Measurements from ENCODE around the gene CEBPG. TPM values are rescaled to one million over a fixed set of nuclear protein-coding genes. Genes with fewer than 3 reads are reported as not detected.

The CEBPG gene
- total RNA-seq, 1 experiment from 2014 or later: 48.6 TPM

DNA sequence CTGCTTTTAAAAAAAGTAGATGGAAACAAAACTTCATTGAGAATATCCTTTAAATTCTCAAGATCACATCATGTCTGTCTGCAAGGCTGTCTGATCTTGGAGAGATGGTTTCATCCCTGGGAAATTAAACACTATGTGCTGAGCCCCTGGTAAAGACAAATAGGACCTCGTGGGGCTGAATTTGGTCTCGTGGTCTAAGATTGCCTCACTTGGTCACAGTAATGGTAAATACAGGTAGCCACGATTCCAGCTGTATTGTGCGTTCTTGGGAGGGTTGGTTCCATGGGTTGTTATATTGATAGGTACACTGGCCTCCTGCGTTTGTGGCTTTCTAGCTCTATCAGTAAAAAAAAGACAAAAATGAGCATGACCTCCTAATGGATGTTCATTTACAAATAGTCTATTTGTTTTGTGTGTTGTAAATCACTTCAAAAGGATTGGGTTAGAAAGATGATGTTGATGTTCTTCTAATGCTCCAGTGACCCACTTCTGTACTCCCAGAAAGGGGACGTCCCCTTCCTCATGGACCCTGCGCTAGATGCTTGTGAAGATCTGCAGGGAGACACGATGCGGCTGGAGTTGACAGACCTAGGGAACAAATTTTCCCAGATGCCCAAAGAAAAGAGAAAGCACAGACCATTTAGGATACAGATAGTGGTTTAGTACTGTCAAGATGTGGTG lies 1.8 kb downstream of the CEBPG start:
- H3K4me1 ChIP-seq (ENCODE audit: insufficient read depth, low read length, poor library complexity, severe bottlenecking): peaks cover 20% of the 10 kb centered on the region
- no peak for DNase-seq (ENCODE audit: low spot score)
- H3K4me3 ChIP-seq (ENCODE audit: low read depth, low read length, poor library complexity, severe bottlenecking): peak overlapping the region; percentile 59
- peak overlapping the region; percentile 100 for H3K27ac ChIP-seq (ENCODE audit: low read depth, low read length, poor library complexity, severe bottlenecking)
- CTCF ChIA-PET: interaction anchor here (0.6 kb wide), 1 partner anchor 198 kb away, joined by 3 read pairs; no protein-coding TSS in a partner anchor
- H3K36me3 ChIP-seq (ENCODE audit: insufficient read depth, low read length, poor library complexity, severe bottlenecking): peaks cover 16% of the 10 kb centered on the region
- no TSS peak for BruUV-seq (replicated peaks)
- no peak for TF ChIP-seq EZH2 (IDR thresholded peaks at IDR 0.05; ENCODE audit: borderline replicate concordance, low read depth, low read length, poor library complexity, severe bottlenecking)
- TF ChIP-seq, protein P1, sequence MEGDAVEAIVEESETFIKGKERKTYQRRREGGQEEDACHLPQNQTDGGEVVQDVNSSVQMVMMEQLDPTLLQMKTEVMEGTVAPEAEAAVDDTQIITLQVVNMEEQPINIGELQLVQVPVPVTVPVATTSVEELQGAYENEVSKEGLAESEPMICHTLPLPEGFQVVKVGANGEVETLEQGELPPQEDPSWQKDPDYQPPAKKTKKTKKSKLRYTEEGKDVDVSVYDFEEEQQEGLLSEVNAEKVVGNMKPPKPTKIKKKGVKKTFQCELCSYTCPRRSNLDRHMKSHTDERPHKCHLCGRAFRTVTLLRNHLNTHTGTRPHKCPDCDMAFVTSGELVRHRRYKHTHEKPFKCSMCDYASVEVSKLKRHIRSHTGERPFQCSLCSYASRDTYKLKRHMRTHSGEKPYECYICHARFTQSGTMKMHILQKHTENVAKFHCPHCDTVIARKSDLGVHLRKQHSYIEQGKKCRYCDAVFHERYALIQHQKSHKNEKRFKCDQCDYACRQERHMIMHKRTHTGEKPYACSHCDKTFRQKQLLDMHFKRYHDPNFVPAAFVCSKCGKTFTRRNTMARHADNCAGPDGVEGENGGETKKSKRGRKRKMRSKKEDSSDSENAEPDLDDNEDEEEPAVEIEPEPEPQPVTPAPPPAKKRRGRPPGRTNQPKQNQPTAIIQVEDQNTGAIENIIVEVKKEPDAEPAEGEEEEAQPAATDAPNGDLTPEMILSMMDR (conservative IDR thresholded peaks at IDR 0.05; ENCODE audit: low read depth, low read length): no peak
- intact Hi-C loops (cut with micrococcal nuclease; ENCODE audit: unreplicated experiment): no loop called here
- POLR2A ChIA-PET (ENCODE audit: low non-redundant PET): no interaction called here
- no peaks in the 10 kb centered on the region for H3K9me3 ChIP-seq (ENCODE audit: low read depth, low read length, poor library complexity, severe bottlenecking)
- no peaks in the 10 kb centered on the region for H3K27me3 ChIP-seq (replicated peaks; ENCODE audit: insufficient read depth, low read depth, low read length, poor library complexity)

DNA sequence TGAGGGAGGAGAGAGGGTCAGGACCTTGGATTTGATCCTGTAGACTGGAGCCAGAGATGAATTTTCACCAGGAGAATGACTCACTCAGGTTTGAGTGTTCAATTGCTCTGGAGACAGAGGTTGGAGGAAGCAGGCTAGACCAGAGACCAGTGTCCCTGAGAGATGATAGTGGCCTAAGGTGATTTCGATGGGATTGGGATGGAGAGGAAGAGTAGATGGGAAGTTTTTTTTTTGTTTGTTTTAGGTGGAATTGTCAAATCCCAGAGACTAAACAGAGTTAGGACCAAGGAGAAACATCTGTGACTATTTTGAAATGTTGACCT lies 2.3 kb downstream of the CEBPG start:
- Histone ChIP-seq H3K36me3 (ENCODE audit: insufficient read depth, low read length, poor library complexity, severe bottlenecking) (peaks cover 17% of the 10 kb centered on the region), H3K27me3 (replicated peaks; ENCODE audit: insufficient read depth, low read depth, low read length, poor library complexity) (no peaks in the 10 kb centered on the region), H3K9me3 (ENCODE audit: low read depth, low read length, poor library complexity, severe bottlenecking) (no peaks in the 10 kb centered on the region), H3K27ac (ENCODE audit: low read depth, low read length, poor library complexity, severe bottlenecking) (peak overlapping the region; percentile 28), H3K4me1 (ENCODE audit: insufficient read depth, low read length, poor library complexity, severe bottlenecking) (peaks cover 20% of the 10 kb centered on the region), H3K4me3 (ENCODE audit: low read depth, low read length, poor library complexity, severe bottlenecking) (peak overlapping the region; percentile 59)
- BruUV-seq (replicated peaks): no TSS peak
- intact Hi-C loops (cut with micrococcal nuclease; ENCODE audit: unreplicated experiment): no loop called here
- DNase-seq (ENCODE audit: low spot score): no peak
- ChIA-PET CTCF (no interaction called here), POLR2A (ENCODE audit: low non-redundant PET) (no interaction called here)
- no peak for TF ChIP-seq EZH2 (IDR thresholded peaks at IDR 0.05; ENCODE audit: borderline replicate concordance, low read depth, low read length, poor library complexity, severe bottlenecking)
- TF ChIP-seq, protein P1 (conservative IDR thresholded peaks at IDR 0.05; ENCODE audit: low read depth, low read length): no peak

DNA sequence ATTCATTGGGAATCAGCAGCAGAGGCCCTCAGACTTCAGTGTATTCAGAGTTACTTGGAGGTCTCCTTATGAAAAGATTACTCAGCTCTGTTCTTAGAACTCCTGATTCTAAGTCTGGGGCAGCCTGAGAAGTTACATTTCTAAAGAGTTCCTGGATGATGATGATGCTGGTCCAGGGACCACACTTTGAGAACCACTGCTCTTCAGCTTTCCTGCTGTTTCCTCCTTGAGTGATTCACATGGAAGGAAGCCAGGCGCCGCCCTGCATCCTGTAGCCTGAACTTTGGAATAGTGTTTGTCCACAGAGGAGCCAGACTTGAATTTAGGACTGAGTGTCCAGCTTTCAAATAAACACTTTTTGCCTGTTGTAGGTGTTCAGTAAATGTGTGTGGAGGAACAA lies 2.9 kb downstream of the CEBPG start:
- no TSS peak for BruUV-seq (replicated peaks)
- Histone ChIP-seq H3K4me1 (ENCODE audit: insufficient read depth, low read length, poor library complexity, severe bottlenecking) (peaks cover 26% of the 10 kb centered on the region), H3K36me3 (ENCODE audit: insufficient read depth, low read length, poor library complexity, severe bottlenecking) (peaks cover 23% of the 10 kb centered on the region), H3K4me3 (ENCODE audit: low read depth, low read length, poor library complexity, severe bottlenecking) (no peak overlapping the region), H3K27me3 (replicated peaks; ENCODE audit: insufficient read depth, low read depth, low read length, poor library complexity) (no peaks in the 10 kb centered on the region), H3K27ac (ENCODE audit: low read depth, low read length, poor library complexity, severe bottlenecking) (no peak overlapping the region), H3K9me3 (ENCODE audit: low read depth, low read length, poor library complexity, severe bottlenecking) (no peaks in the 10 kb centered on the region)
- POLR2A ChIA-PET (ENCODE audit: low non-redundant PET): no interaction called here
- intact Hi-C loops (cut with micrococcal nuclease; ENCODE audit: unreplicated experiment): no loop called here
- no peak for DNase-seq (ENCODE audit: low spot score)
- CTCF ChIA-PET: no interaction called here
- TF ChIP-seq EZH2 (IDR thresholded peaks at IDR 0.05; ENCODE audit: borderline replicate concordance, low read depth, low read length, poor library complexity, severe bottlenecking): no peak
- TF ChIP-seq, protein P1 (conservative IDR thresholded peaks at IDR 0.05; ENCODE audit: low read depth, low read length): no peak
